OCI-LY1 (cell line): ENCODE data around the gene MRPL1.

Experiments used
- H2AFZ ChIP-seq: fragments of 200-600 bp; sonication (generic), shearing (Covaris generic); 2 replicates; pipeline ENCODE4 v1.6.0; 2014; ENCODE audit warnings: antibody characterized with exemption, mild to moderate bottlenecking, low read length
- H3F3A ChIP-seq: fragments of 200-600 bp; sonication (generic), shearing (Covaris generic); 2 replicates; pipeline ENCODE4 v1.6.0; 2014; ENCODE audit warnings: mild to moderate bottlenecking, antibody characterized with exemption, low read length, moderate library complexity; ENCODE audit not compliant: insufficient read depth
- H3K27ac ChIP-seq: fragments of 200-600 bp; sonication (generic); 2 replicates; pipeline ENCODE4 v1.5.1; 2014; ENCODE audit warnings: low read length, mixed run types, mild to moderate bottlenecking, low read depth; ENCODE audit not compliant: poor library complexity, severe bottlenecking
- H3K27me3 ChIP-seq: fragments of 200-600 bp; sonication (generic); 2 replicates; pipeline ENCODE4 v1.6.0; 2014; ENCODE audit warnings: antibody characterized with exemption, mild to moderate bottlenecking, low read length, moderate library complexity; ENCODE audit not compliant: insufficient read depth
- H3K36me3 ChIP-seq: fragments of 200-600 bp; sonication (generic); 2 replicates; pipeline ENCODE4 v1.6.1; 2014; ENCODE audit warnings: mild to moderate bottlenecking, antibody characterized with exemption, low read length, moderate library complexity, mixed read lengths; ENCODE audit not compliant: insufficient read depth
- H3K4me1 ChIP-seq: fragments of 200-600 bp; sonication (generic); 2 replicates; pipeline ENCODE4 v1.5.1; 2014; ENCODE audit warnings: mild to moderate bottlenecking, low read length, moderate library complexity; ENCODE audit not compliant: insufficient read depth, severe bottlenecking
- H3K4me2 ChIP-seq: fragments of 200-600 bp; sonication (generic), shearing (Covaris generic); 2 replicates; pipeline ENCODE4 v1.6.1; 2014; ENCODE audit warnings: low read length
- H3K4me3 ChIP-seq: fragments of 200-600 bp; sonication (generic); 2 replicates; pipeline ENCODE4 v1.5.1; 2014; ENCODE audit warnings: low read length, low read depth, mild to moderate bottlenecking, mixed read lengths; ENCODE audit not compliant: poor library complexity, severe bottlenecking
- H3K79me2 ChIP-seq: fragments of 200-600 bp; shearing (Covaris generic); 2 replicates; pipeline ENCODE4 v1.6.1; 2016; ENCODE audit warnings: mixed run types, low read length, mixed read lengths; ENCODE audit not compliant: insufficient read depth
- H3K9ac ChIP-seq: fragments of 200-600 bp; sonication (generic), shearing (Covaris generic); 2 replicates; pipeline ENCODE4 v1.6.1; 2014; ENCODE audit warnings: mild to moderate bottlenecking, low read length, mixed read lengths
- H3K9me2 ChIP-seq: fragments of 200-600 bp; sonication (generic), shearing (Covaris generic); 2 replicates; pipeline ENCODE4 v1.6.1; 2014; ENCODE audit warnings: low read depth, mild to moderate bottlenecking, low read length, mixed read lengths
- H3K9me3 ChIP-seq: fragments of 200-600 bp; shearing (Covaris generic); 2 replicates; pipeline ENCODE4 v1.6.1; 2014; ENCODE audit warnings: low read length, mixed read lengths
- H4K20me1 ChIP-seq: fragments of 200-600 bp; sonication (generic), shearing (Covaris generic); 2 replicates; pipeline ENCODE4 v1.6.0; 2016; ENCODE audit warnings: mild to moderate bottlenecking, low read length; ENCODE audit not compliant: insufficient read depth
- EZH2 ChIP-seq: fragments of 200-600 bp; sonication (generic), shearing (Covaris generic); IDR thresholded peaks from 2 replicates; pipeline ENCODE4 v1.8.0; 2017; ENCODE audit warnings: borderline replicate concordance, mixed run types, mild to moderate bottlenecking, antibody characterized with exemption, low read length, moderate library complexity, mixed read lengths
- TF ChIP-seq, protein P1 (sequence below): fragments of 200-600 bp; sonication (generic), shearing (Covaris generic); IDR thresholded peaks from 2 replicates; pipeline ENCODE4 v1.5.1; 2017; ENCODE audit warnings: mild to moderate bottlenecking, antibody characterized with exemption, low read length, moderate library complexity, mixed read lengths

Gene MRPL1

DNA sequence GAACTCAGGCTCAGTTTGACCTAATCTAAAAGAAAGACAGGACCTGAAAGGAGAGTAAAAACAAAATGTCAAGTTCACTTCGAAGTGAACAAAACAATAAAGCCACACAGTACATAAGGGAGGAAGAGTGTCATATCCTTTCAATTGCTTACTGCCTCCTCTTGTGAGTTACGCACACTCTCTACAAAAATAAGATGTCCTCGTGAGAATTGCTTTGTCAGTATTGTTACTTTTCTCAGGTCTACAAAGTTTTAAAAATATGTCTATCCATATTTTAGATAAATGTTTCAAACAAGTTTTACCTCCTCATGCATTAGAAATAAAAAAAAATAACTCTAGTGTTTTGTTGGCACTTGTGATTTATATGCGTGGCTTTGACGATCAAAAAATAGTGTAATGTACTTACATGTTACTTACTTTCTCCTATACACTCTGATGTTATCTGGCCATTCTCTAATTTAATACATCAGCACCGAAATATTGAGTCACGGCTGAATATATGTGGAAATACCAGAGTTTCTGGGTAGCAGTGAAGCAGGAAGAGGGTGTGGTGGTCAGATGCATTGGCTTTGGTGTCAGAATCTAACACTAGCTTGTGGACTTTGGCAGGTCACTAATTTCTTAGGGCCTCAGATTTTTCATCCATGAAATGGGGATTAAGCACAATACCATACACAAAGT, 8.1 kb upstream of the MRPL1 start:
- Histone ChIP-seq H3K4me3 (no peak overlapping the region), H3K27ac (no peak overlapping the region), H3K9me2 (no peaks in the 10 kb centered on the region), H2AFZ (no peak overlapping the region), H3K9me3 (no peaks in the 10 kb centered on the region), H3K4me1 (peaks cover 13% of the 10 kb centered on the region), H3K4me2 (no peak overlapping the region), H3K79me2 (no peaks in the 10 kb centered on the region), H3F3A (no peaks in the 10 kb centered on the region), H4K20me1 (no peaks in the 10 kb centered on the region), H3K36me3 (no peaks in the 10 kb centered on the region), H3K9ac (no peak overlapping the region), H3K27me3 (no peaks in the 10 kb centered on the region)
- TF ChIP-seq, protein P1, sequence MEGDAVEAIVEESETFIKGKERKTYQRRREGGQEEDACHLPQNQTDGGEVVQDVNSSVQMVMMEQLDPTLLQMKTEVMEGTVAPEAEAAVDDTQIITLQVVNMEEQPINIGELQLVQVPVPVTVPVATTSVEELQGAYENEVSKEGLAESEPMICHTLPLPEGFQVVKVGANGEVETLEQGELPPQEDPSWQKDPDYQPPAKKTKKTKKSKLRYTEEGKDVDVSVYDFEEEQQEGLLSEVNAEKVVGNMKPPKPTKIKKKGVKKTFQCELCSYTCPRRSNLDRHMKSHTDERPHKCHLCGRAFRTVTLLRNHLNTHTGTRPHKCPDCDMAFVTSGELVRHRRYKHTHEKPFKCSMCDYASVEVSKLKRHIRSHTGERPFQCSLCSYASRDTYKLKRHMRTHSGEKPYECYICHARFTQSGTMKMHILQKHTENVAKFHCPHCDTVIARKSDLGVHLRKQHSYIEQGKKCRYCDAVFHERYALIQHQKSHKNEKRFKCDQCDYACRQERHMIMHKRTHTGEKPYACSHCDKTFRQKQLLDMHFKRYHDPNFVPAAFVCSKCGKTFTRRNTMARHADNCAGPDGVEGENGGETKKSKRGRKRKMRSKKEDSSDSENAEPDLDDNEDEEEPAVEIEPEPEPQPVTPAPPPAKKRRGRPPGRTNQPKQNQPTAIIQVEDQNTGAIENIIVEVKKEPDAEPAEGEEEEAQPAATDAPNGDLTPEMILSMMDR, result no peak
- TF ChIP-seq EZH2, result no peak

DNA sequence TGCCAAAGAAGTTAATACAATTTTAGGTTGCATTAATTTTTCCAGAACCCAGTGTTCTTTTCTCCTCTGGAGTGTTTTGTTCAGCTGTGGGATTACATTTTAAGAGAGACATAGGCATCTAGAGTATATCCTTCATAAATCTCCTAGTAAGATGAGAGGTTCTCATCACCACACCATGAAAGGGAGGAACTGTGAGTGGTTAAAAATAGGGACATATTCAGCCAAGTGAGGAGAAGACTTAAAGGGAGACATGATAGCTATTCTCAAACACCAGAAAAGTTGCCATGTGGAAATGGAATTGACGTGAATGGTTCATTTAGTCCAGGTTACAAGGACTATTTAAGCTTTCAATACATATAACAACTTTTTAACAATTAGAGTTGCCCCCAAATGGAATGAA, 6.5 kb upstream of the MRPL1 start:
- Histone ChIP-seq H2AFZ (no peak overlapping the region), H3F3A (no peaks in the 10 kb centered on the region), H4K20me1 (no peaks in the 10 kb centered on the region), H3K36me3 (no peaks in the 10 kb centered on the region), H3K79me2 (no peaks in the 10 kb centered on the region), H3K4me3 (no peak overlapping the region), H3K27ac (no peak overlapping the region), H3K9me2 (no peaks in the 10 kb centered on the region), H3K9me3 (no peaks in the 10 kb centered on the region), H3K4me2 (no peak overlapping the region), H3K4me1 (peaks cover 15% of the 10 kb centered on the region), H3K27me3 (no peaks in the 10 kb centered on the region), H3K9ac (no peak overlapping the region)
- TF ChIP-seq EZH2, result no peak
- TF ChIP-seq, protein P1, result no peak

- H3K9me3 ChIP-seq, result no peaks in the 10 kb centered on the region
- no peaks in the 10 kb centered on the region for H4K20me1 ChIP-seq
- H3K36me3 ChIP-seq, result no peaks in the 10 kb centered on the region
- no peaks in the 10 kb centered on the region for H3K27me3 ChIP-seq
- no peaks in the 10 kb centered on the region for H3K9me2 ChIP-seq
- no peak overlapping the region for H3K27ac ChIP-seq
- no peak overlapping the region for H3K9ac ChIP-seq
- no peak overlapping the region for H3K4me3 ChIP-seq
- no peak overlapping the region for H2AFZ ChIP-seq
- peaks cover 14% of the 10 kb centered on the region for H3K79me2 ChIP-seq
- no peaks in the 10 kb centered on the region for H3F3A ChIP-seq
- TF ChIP-seq EZH2, result no peak
- TF ChIP-seq, protein P1, result no peak
- no peak overlapping the region for H3K4me2 ChIP-seq
- H3K4me1 ChIP-seq, result peaks cover 19% of the 10 kb centered on the region
These were observed 3.4 kb upstream of the MRPL1 start for GRCh38 chr4:77859256-77859655.
